WTC11 (cell line): Measurements from ENCODE around the gene PLCE1. TPM values are rescaled to one million over a fixed set of nuclear protein-coding genes. Genes with fewer than 3 reads are reported as not detected.

ENCODE experiments used
- ATAC-seq: fragments of 200-7000 bp; cut with Tn5 transposase; 2 replicates; pipeline ENCODE4 v1.10.0; 2021; ENCODE audit warnings: mild to moderate bottlenecking, moderate library complexity
- Bru-seq: library from RNA; stranded (reverse); fragments of 400-500 nt; gene quantifications from one replicate; lab custom pipeline; 2021; lab: Mats Ljungman, UMichigan
- CTCF ChIA-PET: fragments of 300-600 bp; sonication (Branson Sonifier 250); formaldehyde crosslinking; loops from one replicate; lab custom pipeline; 2021; ENCODE audit warnings: antibody characterized with exemption; lab: Charles Lee
- POLR2A ChIA-PET: fragments of 350-600 bp; sonication (Branson Sonifier 250); formaldehyde crosslinking; loops from one replicate; lab custom pipeline; 2021; ENCODE audit warnings: antibody characterized with exemption; lab: Charles Lee
- DNase-seq: peaks from one replicate; pipeline ENCODE4 v3.0.0; 2021; ENCODE audit warnings: low spot score
- H3K27ac Mint-ChIP-seq: 2 replicates; pipeline ENCODE4 v1.8.0; 2021; ENCODE audit warnings: mixed read lengths
- H3K27me3 Mint-ChIP-seq: 2 replicates; pipeline ENCODE4 v1.8.0; 2021; ENCODE audit warnings: low read depth, mild to moderate bottlenecking, moderate library complexity, mixed read lengths
- H3K36me3 Mint-ChIP-seq: 2 replicates; pipeline ENCODE4 v1.8.0; 2021; ENCODE audit warnings: mixed read lengths
- H3K4me1 Mint-ChIP-seq: 2 replicates; pipeline ENCODE4 v1.8.0; 2022; ENCODE audit warnings: mixed read lengths
- H3K4me3 Mint-ChIP-seq: 2 replicates; pipeline ENCODE4 v1.8.0; 2021; ENCODE audit warnings: mild to moderate bottlenecking, moderate library complexity, mixed read lengths
- H3K9me3 Mint-ChIP-seq: 2 replicates; pipeline ENCODE4 v1.8.0; 2021; ENCODE audit warnings: mixed read lengths
- ATF2 ChIP-seq: sonication (generic); formaldehyde crosslinking; IDR thresholded peaks from 2 replicates; pipeline ENCODE4 v1.8.1; 2022; ENCODE audit warnings: low read depth, missing genetic modification reagents, borderline replicate concordance
- CBFB ChIP-seq: sonication (generic); formaldehyde crosslinking; IDR thresholded peaks from 2 replicates; pipeline ENCODE4 v1.8.1; 2022; ENCODE audit warnings: mild to moderate bottlenecking, low read depth, missing genetic modification reagents
- E2F5 ChIP-seq: sonication (generic); formaldehyde crosslinking; IDR thresholded peaks from 2 replicates; pipeline ENCODE4 v1.8.1; 2022; ENCODE audit warnings: mild to moderate bottlenecking, moderate library complexity, missing genetic modification reagents
- FOXP1 ChIP-seq: sonication (generic); formaldehyde crosslinking; IDR thresholded peaks from 2 replicates; pipeline ENCODE4 v1.8.0; 2022; ENCODE audit warnings: missing genetic modification reagents, mild to moderate bottlenecking, moderate library complexity, borderline replicate concordance
- IRF2 ChIP-seq: sonication (generic); formaldehyde crosslinking; IDR thresholded peaks from 2 replicates; pipeline ENCODE4 v1.8.0; 2022; ENCODE audit warnings: low read depth, missing genetic modification reagents, borderline replicate concordance
- NFYB ChIP-seq: sonication (generic); formaldehyde crosslinking; conservative IDR thresholded peaks from 2 replicates; pipeline ENCODE4 v1.8.0; 2022; ENCODE audit warnings: low read depth, missing genetic modification reagents
- RELA ChIP-seq: sonication (generic); formaldehyde crosslinking; IDR thresholded peaks from 2 replicates; pipeline ENCODE4 v1.8.1; 2022; ENCODE audit warnings: missing genetic modification reagents, mild to moderate bottlenecking, borderline replicate concordance
- RORB ChIP-seq: fragments of 250-450 bp; sonication (Bioruptor Pico); IDR thresholded peaks from 2 replicates; pipeline ENCODE4 v1.9.0; 2021; ENCODE audit warnings: mild to moderate bottlenecking
- SMAD3 ChIP-seq: sonication (generic); formaldehyde crosslinking; IDR thresholded peaks from 2 replicates; pipeline ENCODE4 v1.8.0; 2022; ENCODE audit warnings: missing genetic modification reagents, mild to moderate bottlenecking, borderline replicate concordance
- SP1 ChIP-seq: sonication (generic); formaldehyde crosslinking; conservative IDR thresholded peaks from 2 replicates; pipeline ENCODE4 v1.8.1; 2022; ENCODE audit warnings: missing genetic modification reagents
- TEAD1 ChIP-seq: sonication (generic); formaldehyde crosslinking; IDR thresholded peaks from 2 replicates; pipeline ENCODE4 v1.8.0; 2022; ENCODE audit warnings: mild to moderate bottlenecking, missing genetic modification reagents
- TEAD4 ChIP-seq: sonication (generic); formaldehyde crosslinking; IDR thresholded peaks from 2 replicates; pipeline ENCODE4 v1.8.0; 2022; ENCODE audit warnings: mild to moderate bottlenecking, missing genetic modification reagents
- ZBTB21 ChIP-seq: sonication (generic); formaldehyde crosslinking; IDR thresholded peaks from 2 replicates; pipeline ENCODE4 v1.8.1; 2023; ENCODE audit warnings: mild to moderate bottlenecking, missing genetic modification reagents, borderline replicate concordance
- ZNF416 ChIP-seq: fragments of 250-450 bp; sonication (Bioruptor Pico); IDR thresholded peaks from 2 replicates; pipeline ENCODE4 v1.9.0; 2021; ENCODE audit warnings: mild to moderate bottlenecking, inconsistent platforms
- ZNF425 ChIP-seq: fragments of 250-450 bp; sonication (Bioruptor Pico); conservative IDR thresholded peaks from 2 replicates; pipeline ENCODE4 v1.9.0; 2021; ENCODE audit warnings: mild to moderate bottlenecking
- long read RNA-seq, 3 experiments: library from RNA in 1 of 3; library from capped mRNA in 1 of 3; library from polyadenylated mRNA in 1 of 3; unstranded in 2 of 3; stranded (forward) in 1 of 3; transcript quantifications; one replicate each; pipeline ENCODE4 v2.0.0, GENCODE V29; 2021
- total RNA-seq: library from RNA; stranded (reverse); gene quantifications from 3 replicates; pipeline ENCODE4 v1.2.3, GENCODE V29; 2021
- TF ChIP-seq, protein P1 (sequence below): sonication (generic); formaldehyde crosslinking; IDR thresholded peaks from 2 replicates; pipeline ENCODE4 v1.8.1; 2022; ENCODE audit warnings: low read depth, mild to moderate bottlenecking, moderate library complexity, missing genetic modification reagents, borderline replicate concordance
- TF ChIP-seq, protein P2 (sequence below): sonication (generic); formaldehyde crosslinking; IDR thresholded peaks from 2 replicates; pipeline ENCODE4 v1.8.1; 2023; ENCODE audit warnings: mild to moderate bottlenecking, missing genetic modification reagents, moderate library complexity
- TF ChIP-seq, protein P3 (sequence below): sonication (generic); formaldehyde crosslinking; conservative IDR thresholded peaks from 2 replicates; pipeline ENCODE4 v1.8.1; 2022; ENCODE audit warnings: mild to moderate bottlenecking, missing genetic modification reagents

PLCE1 gene
- 0.11 to 0.14 TPM (median 0.11 TPM) in 3 replicates for total RNA-seq
- Bru-seq, nascent RNA = percentile 9 among the genes with signal in this experiment
- long read RNA-seq, experiment 1 = 0 reads
- long read RNA-seq, experiment 2 = 0 reads
- long read RNA-seq, experiment 3 = 0 reads

DNA sequence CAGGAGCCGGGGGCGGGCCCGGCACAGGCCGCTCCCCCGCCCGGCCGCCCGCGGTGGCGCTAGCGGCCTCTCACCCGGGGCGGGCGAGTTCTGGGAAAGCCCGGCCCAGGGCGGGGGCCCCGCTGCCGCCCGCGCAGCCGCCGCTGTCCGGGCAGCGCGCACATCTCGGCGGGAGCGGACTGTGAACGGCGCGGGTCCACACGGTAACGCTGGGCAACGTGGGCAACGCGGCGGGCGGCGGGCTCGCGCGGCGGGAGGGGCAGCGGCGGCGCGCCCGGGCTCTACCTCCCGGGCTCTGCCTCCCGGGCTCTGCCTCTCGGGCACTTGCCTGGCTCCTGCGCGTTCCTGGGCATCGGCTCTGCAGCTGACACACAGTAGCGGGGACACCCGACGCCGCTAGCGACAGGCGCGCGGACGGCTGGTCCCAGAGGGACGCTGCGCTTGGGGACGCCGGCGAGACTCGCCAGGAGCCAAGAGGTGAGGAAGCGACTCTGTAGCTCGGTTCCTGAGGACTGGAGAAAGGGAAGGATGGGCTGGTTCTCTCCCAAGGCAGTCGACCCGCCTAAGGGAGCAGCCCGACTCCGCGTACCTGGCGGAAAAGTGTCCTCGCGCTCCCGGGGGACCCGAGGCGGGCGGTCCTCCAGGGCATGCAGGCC is at the start of gene PLCE1:
PLCE1 (plus strand) TSS at position 150 of the 656 bp plus-strand sequence. CDS start 37,116 bp downstream, outside the sequence.
- Mint-ChIP-seq H3K27me3 (peaks cover 91% of the 10 kb centered on the region), H3K36me3 (no peaks in the 10 kb centered on the region), H3K9me3 (no peaks in the 10 kb centered on the region), H3K27ac (no peak within 1 kb of the TSS), H3K4me3 (peak within 1 kb of the TSS; percentile 75), H3K4me1 (peaks cover 16% of the 10 kb centered on the region)
- POLR2A ChIA-PET = interaction anchor here (1.1 kb wide), 1 partner anchor 13 kb away, joined by 3 read pairs; no protein-coding TSS in a partner anchor
- peak; percentile 47 for DNase-seq
- CTCF ChIA-PET = interaction anchor here (0.6 to 1.1 kb wide), 4 partner anchors 16 to 321 kb away, joined by 3 to 4 read pairs (median 4); no protein-coding TSS in a partner anchor
- TF ChIP-seq RORB (CRISPR knock-in tag) = no peak
- TF ChIP-seq SP1 = 0 out of 2 replicates have a peak, but pooled peaks have one; percentile 21
- 0 out of 2 replicates have a peak, but pooled peaks have one; percentile 4 for TF ChIP-seq E2F5
- TF ChIP-seq FOXP1 (CRISPR knock-in tag) = 0 out of 2 replicates have a peak, but pooled peaks have one; percentile 45
- TF ChIP-seq ZBTB21 (CRISPR knock-in tag) = peak; percentile 46; the same call in 1 of the 2 replicates
- TF ChIP-seq, protein P1, sequence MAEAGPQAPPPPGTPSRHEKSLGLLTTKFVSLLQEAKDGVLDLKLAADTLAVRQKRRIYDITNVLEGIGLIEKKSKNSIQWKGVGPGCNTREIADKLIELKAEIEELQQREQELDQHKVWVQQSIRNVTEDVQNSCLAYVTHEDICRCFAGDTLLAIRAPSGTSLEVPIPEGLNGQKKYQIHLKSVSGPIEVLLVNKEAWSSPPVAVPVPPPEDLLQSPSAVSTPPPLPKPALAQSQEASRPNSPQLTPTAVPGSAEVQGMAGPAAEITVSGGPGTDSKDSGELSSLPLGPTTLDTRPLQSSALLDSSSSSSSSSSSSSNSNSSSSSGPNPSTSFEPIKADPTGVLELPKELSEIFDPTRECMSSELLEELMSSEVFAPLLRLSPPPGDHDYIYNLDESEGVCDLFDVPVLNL = 0 out of 2 replicates have a peak, but pooled peaks have one; percentile 52
- TF ChIP-seq TEAD1 = no peak
- ATAC-seq = peak; percentile 72

DNA sequence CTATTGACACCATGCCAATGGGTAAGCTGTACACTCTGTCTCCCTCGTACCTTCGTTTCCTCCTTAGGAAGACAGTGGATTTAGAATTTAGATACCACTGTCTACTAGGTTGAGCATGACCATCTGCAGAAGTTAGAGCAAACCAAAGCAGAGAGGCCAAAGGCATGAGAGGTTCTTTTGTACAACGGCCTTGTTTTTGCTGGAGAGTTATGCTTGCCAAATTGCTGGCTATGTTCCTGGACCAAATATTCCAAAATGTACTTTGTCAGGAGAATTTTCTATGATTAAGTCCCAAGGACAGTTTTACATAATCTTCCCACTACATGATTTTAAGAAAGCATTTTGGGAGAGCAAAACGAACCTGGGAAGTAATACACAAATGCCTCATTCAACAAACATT is 47.9 kb upstream of the PLCE1 start:
- peaks cover 2% of the 10 kb centered on the region for H3K27me3 Mint-ChIP-seq
- no peaks in the 10 kb centered on the region for H3K36me3 Mint-ChIP-seq
- no peak for TF ChIP-seq SMAD3 (CRISPR knock-in tag)
- TF ChIP-seq CBFB = no peak
- TF ChIP-seq ATF2 (CRISPR knock-in tag) = no peak
- TF ChIP-seq NFYB (CRISPR knock-in tag) = no peak
- no peak for TF ChIP-seq TEAD4
- TF ChIP-seq ZNF416 = no peak
- TF ChIP-seq SP1 = no peak
- TF ChIP-seq ZNF425 (CRISPR knock-in tag) = no peak
- TF ChIP-seq IRF2 = no peak
- TF ChIP-seq, protein P2, sequence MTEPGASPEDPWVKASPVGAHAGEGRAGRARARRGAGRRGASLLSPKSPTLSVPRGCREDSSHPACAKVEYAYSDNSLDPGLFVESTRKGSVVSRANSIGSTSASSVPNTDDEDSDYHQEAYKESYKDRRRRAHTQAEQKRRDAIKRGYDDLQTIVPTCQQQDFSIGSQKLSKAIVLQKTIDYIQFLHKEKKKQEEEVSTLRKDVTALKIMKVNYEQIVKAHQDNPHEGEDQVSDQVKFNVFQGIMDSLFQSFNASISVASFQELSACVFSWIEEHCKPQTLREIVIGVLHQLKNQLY (CRISPR knock-in tag) = no peak
- TF ChIP-seq, protein P3, sequence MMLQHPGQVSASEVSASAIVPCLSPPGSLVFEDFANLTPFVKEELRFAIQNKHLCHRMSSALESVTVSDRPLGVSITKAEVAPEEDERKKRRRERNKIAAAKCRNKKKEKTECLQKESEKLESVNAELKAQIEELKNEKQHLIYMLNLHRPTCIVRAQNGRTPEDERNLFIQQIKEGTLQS (CRISPR knock-in tag) = no peak
- TF ChIP-seq RELA = no peak
- ChIA-PET POLR2A (no interaction called here), CTCF (interaction anchor here (1.0 kb wide), 1 partner anchor 29 kb away, joined by 4 read pairs; no protein-coding TSS in a partner anchor)
- DNase-seq (no peak), ATAC-seq (no peak)
- H3K9me3 Mint-ChIP-seq = no peaks in the 10 kb centered on the region
- no peaks in the 10 kb centered on the region for H3K4me1 Mint-ChIP-seq
- H3K27ac Mint-ChIP-seq = no peak overlapping the region
- H3K4me3 Mint-ChIP-seq = no peak overlapping the region
